Esophagus squamous epithelium (tissue), 5 donors: Measurements from ENCODE around the gene LRRD1. TPM values are rescaled to one million over a fixed set of nuclear protein-coding genes. Genes with fewer than 3 reads are reported as not detected.

ENCODE experiments used
- DNase-seq: peaks from one replicate; lab custom pipeline; 2025; lab: John Stamatoyannopoulos, UW
- H3K27ac ChIP-seq, 4 donors: fragments of 200-600 bp; sonication (generic); one replicate each; pipeline ENCODE4 v1.5.1; 2016 to 2019; ENCODE audit warnings: mild to moderate bottlenecking in 1 of 4
- H3K27me3 ChIP-seq, 4 donors: fragments of 200-600 bp; sonication (generic); 1 replicate in 3 of 4; 2 replicates in 1 of 4; pipeline versions ENCODE4 v1.5.1 to v1.6.0; 2017 to 2021; ENCODE audit warnings: antibody characterized with exemption in 1 of 4
- H3K36me3 ChIP-seq, 3 donors: fragments of 200-600 bp; sonication (generic); one replicate each; pipeline ENCODE4 v1.5.1; 2016 to 2019
- H3K4me1 ChIP-seq, 3 donors: fragments of 200-600 bp; sonication (generic); one replicate each; pipeline ENCODE4 v1.5.1; 2017 to 2019
- H3K4me3 ChIP-seq, 4 donors: fragments of 200-600 bp; sonication (generic); 1 replicate in 3 of 4; 2 replicates in 1 of 4; pipeline ENCODE4 v1.5.1; 2016 to 2019; ENCODE audit warnings: mild to moderate bottlenecking in 2 of 4, moderate library complexity in 1 of 4
- H3K9me3 ChIP-seq, 3 donors: fragments of 200-600 bp; sonication (generic); one replicate each; pipeline ENCODE4 v1.5.1; 2016 to 2019
- CTCF ChIP-seq, 6 experiments: fragments of 450-650 bp in 4 of 6; fragments of 200-600 bp in 2 of 6; sonication (generic) in 2 of 6; IDR thresholded peaks; one replicate each; pipeline ENCODE4 v1.5.1; 2016 to 2019; ENCODE audit warnings: antibody characterized with exemption in 6 of 6, mild to moderate bottlenecking in 4 of 6, moderate library complexity in 4 of 6
- POLR2A ChIP-seq, 4 donors: fragments of 450-650 bp; IDR thresholded peaks; one replicate each; pipeline ENCODE4 v1.6.1; 2017; ENCODE audit warnings: antibody characterized with exemption in 4 of 4, mild to moderate bottlenecking in 4 of 4, moderate library complexity in 3 of 4
- WGBS, 2 donors: methylation state at CpG; one replicate each; pipeline ENCODE4 v1.1.5; 2018; 5-methylcytosine and 5-hydroxymethylcytosine counted together
- intact Hi-C: fragments of 100-400 bp; cut with DNase I; formaldehyde crosslinking; loops from one replicate; pipeline ENCODE4 v1.15.0; 2022
- total RNA-seq, 4 donors: library from RNA; depleted of rRNA; stranded (reverse); fragments of >200 nt; gene quantifications; one replicate each; pipeline ENCODE4 v1.1.0, GENCODE V29; 2016
- donor health status: DM: yes; HTN: yes; CAD: no.

LRRD1 gene
- not detected for total RNA-seq

DNA sequence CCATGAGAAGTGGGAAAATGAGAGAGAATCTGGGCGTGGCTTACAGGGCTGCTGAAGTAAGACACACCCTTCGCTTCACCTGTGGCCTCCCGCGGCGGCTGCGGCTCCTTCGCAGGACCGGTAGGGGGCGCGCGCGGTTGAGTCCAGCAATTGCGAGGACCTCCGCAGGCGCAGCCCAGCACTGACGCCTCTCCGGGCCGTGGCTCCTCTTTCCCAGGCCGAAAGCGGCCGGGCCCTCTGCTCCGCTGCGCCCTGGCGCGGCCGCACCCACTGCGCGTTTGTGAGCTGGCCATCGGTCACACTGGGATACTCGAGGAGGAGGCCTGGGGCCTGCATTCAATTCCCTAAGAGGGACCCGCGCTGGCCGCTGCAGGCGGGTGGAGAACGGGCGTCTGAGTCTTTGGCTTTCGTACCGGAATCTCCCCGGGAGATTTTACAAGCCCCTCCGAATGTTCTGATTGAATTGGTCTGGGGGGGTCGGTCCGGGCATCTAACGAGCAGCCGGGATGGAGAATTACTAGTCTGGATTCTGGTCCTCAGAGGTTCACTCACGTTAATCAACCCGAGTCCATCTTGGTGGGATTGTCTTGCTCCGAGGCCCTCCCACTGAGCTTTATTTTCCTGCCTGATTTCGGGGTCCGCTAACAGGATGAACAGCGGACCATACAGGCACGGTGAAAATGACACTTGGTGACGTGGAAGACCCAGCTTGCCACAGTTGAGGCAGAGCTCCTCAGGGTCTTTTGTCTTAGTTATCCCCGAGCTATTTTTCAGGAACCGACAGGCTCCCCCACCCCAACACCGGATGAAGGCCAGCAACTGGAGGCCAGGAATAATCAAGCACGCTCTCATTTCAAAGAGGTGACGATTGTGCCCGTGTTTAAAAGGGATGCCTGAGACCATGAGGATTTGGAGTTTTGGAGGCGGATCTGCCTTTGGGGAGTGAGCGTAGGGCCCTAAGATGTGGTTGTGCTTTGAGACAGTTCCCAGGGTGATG lies at the start of gene LRRD1:
LRRD1 (minus strand) TSS at position 215 of the 997 bp plus-strand sequence. CDS start 13,940 bp downstream, outside the sequence.
- peaks cover 0 to 7% (median 0%) of the 10 kb centered on the region in 3 donors for H3K4me1 ChIP-seq
- peak within 1 kb of the TSS; percentile 43 to 73 (median 55) for H3K4me3 ChIP-seq
- peak; percentile 30 for DNase-seq
- peak within 1 kb of the TSS; percentile 69 to 85 (median 80) for H3K27ac ChIP-seq
- no peaks in the 10 kb centered on the region for H3K36me3 ChIP-seq
- TF ChIP-seq POLR2A (IDR thresholded peaks at IDR 0.05) (no peak), CTCF (IDR thresholded peaks at IDR 0.05) (peak; percentile 92 to 97 (median 94))
- intact Hi-C loops, result no loop called here
- no peaks in the 10 kb centered on the region for H3K9me3 ChIP-seq
- H3K27me3 ChIP-seq, result no peaks in the 10 kb centered on the region
- WGBS, 2 donors, result 18 to 22% methylated on average over 15 to 46 of the region's 60 CpGs

DNA sequence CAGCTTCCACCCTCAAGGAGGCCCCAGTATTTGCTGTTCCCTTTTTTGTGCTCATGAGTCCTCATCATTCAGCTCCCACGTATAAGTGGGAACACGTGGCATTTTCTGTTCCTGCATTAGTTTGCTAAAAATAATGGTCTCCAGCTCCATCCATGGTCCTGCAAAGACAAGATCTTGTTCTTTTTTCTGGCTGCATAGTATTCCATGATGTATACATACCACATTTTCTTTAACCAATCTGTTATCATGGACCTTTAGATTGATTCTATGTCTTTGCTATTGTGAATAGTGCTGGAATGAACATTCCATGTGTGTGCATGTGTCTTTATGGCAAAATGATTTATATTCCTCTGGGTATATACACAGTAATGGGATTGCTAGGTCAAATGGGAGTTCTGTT lies 49.8 kb upstream of the LRRD1 start:
- Histone ChIP-seq H3K27ac (no peak overlapping the region), H3K4me3 (no peak overlapping the region), H3K9me3 (no peaks in the 10 kb centered on the region), H3K36me3 (peaks cover 0 to 99% (median 22%) of the 10 kb centered on the region in 3 donors), H3K4me1 (no peaks in the 10 kb centered on the region), H3K27me3 (no peaks in the 10 kb centered on the region)
- intact Hi-C loops, result no loop called here
- no peak for DNase-seq
- TF ChIP-seq CTCF (IDR thresholded peaks at IDR 0.05), result no peak
- no peak for TF ChIP-seq POLR2A (IDR thresholded peaks at IDR 0.05)
- 96 to 100% methylated on average over 2 of the region's 2 CpGs for WGBS, 2 donors

GRCh38 chr7:92228100-92228499 lies 49.2 kb upstream of the LRRD1 start:
- no peak for DNase-seq
- WGBS, 2 donors, result 95% methylated on average over 2 of the region's 2 CpGs
- TF ChIP-seq POLR2A (IDR thresholded peaks at IDR 0.05) (no peak), CTCF (IDR thresholded peaks at IDR 0.05) (no peak)
- peaks cover 0 to 98% (median 25%) of the 10 kb centered on the region in 3 donors for H3K36me3 ChIP-seq
- H3K9me3 ChIP-seq, result no peaks in the 10 kb centered on the region
- H3K4me1 ChIP-seq, result no peaks in the 10 kb centered on the region
- intact Hi-C loops, result no loop called here
- H3K27me3 ChIP-seq, result no peaks in the 10 kb centered on the region
- H3K4me3 ChIP-seq, result no peak overlapping the region
- H3K27ac ChIP-seq, result no peak overlapping the region

DNA sequence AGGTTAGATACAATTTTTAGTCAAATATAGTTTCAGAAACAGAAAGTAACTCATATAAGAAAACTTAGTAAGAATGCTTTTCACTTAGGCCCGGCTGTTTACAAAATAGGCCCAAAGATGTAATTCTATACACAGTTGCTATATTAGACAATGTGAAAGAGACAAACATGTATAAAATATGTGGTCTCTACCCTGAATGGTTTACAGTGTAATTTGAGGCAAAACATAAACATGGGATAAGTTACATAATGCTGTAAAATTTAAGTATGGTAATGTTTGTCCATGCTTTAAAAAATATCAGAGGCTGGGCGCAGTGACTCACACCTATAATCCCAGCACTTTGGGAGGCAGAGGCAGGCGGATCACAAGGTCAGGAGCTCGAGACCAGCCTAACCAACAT lies 48.0 kb upstream of the LRRD1 start:
- H3K4me1 ChIP-seq, result no peaks in the 10 kb centered on the region
- 86 to 87% methylated on average over 4 of the region's 4 CpGs for WGBS, 2 donors
- no peak for TF ChIP-seq POLR2A (IDR thresholded peaks at IDR 0.05)
- no peak for TF ChIP-seq CTCF (IDR thresholded peaks at IDR 0.05)
- H3K27me3 ChIP-seq, result no peaks in the 10 kb centered on the region
- no peak overlapping the region for H3K4me3 ChIP-seq
- intact Hi-C loops, result no loop called here
- H3K36me3 ChIP-seq, result peaks cover 0 to 96% (median 16%) of the 10 kb centered on the region in 3 donors
- H3K27ac ChIP-seq, result no peak overlapping the region
- DNase-seq, result no peak
- H3K9me3 ChIP-seq, result no peaks in the 10 kb centered on the region

GRCh38 chr7:92221766-92222165 lies 42.8 kb upstream of the LRRD1 start:
- 70 to 87% methylated on average over 3 of the region's 3 CpGs for WGBS, 2 donors
- Histone ChIP-seq H3K4me3 (no peak overlapping the region), H3K9me3 (no peaks in the 10 kb centered on the region), H3K27me3 (no peaks in the 10 kb centered on the region), H3K27ac (no peak overlapping the region), H3K4me1 (no peaks in the 10 kb centered on the region), H3K36me3 (peaks cover 7 to 97% (median 37%) of the 10 kb centered on the region in 3 donors)
- TF ChIP-seq POLR2A (IDR thresholded peaks at IDR 0.05) (no peak), CTCF (IDR thresholded peaks at IDR 0.05) (no peak)
- intact Hi-C loops, result no loop called here
- no peak for DNase-seq
